ENCODE measurements around the gene AMT.

DNA sequence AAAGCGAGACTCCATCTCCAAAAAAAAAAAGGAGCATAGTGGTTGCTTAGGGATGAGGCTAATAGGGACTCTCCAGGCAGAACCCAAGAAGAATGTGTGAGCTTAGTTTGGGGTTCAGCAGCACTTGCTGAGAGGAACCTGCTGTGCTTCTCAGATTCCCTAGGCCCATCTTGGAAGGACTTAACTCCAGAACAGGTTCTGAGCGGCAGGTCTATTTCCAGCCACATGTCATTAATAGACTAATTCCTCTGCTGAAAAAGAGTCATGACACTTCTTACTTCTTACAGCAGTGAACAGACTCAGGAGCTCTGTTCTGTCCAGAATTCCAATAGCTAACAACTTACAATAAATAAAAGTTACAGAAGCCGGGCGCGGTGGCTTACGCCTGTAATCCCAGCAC, 33.0 kb downstream of the AMT start:
- no peak for TF ChIP-seq EZH2 (IDR thresholded peaks at IDR 0.05)
- TF ChIP-seq POLR2AphosphoS5 (IDR thresholded peaks at IDR 0.05; ENCODE audit: borderline replicate concordance, low read depth, low read length), result no peak

Data from SK-N-MC (cell line).